HepG2 (cell line): Measurements from ENCODE around the gene TLNRD1. TPM values are rescaled to one million over a fixed set of nuclear protein-coding genes. Genes with fewer than 3 reads are reported as not detected.

Experiments
- ATAC-seq: fragments of 200-7000 bp; cut with Tn5 transposase; 3 replicates; pipeline ENCODE4 v1.9.1; 2020; ENCODE audit warnings: mild to moderate bottlenecking, moderate library complexity
- Bru-seq: library from RNA; stranded (reverse); fragments of 400-500 nt; gene quantifications from one replicate; lab custom pipeline; 2021; lab: Mats Ljungman, UMichigan
- BruChase-seq, 2 experiments: library from RNA; stranded (reverse); fragments of 400-500 nt; gene quantifications; one replicate each; lab custom pipeline; 2021; lab: Mats Ljungman, UMichigan
- BruUV-seq: library from RNA; stranded (reverse); fragments of 400-500 nt; replicated peaks from 2 replicates; lab custom pipeline; 2021; lab: Mats Ljungman, UMichigan
- CTCF ChIA-PET: fragments of 300-600 bp; formaldehyde crosslinking; extraction: SDS; loops from one replicate; lab custom pipeline; 2021; ENCODE audit warnings: low total read pairs, inconsistent platforms, low intra/inter-chr PET ratio; lab: Yijun Ruan, JAX
- POLR2A ChIA-PET: fragments of 350-600 bp; sonication (Branson Sonifier 250); formaldehyde crosslinking; loops from one replicate; lab custom pipeline; 2020; ENCODE audit warnings: antibody characterized with exemption, inconsistent platforms; lab: Yijun Ruan, JAX
- DNase-seq: peaks from one replicate; pipeline ENCODE4 v3.0.0-alpha.2; 2015; ENCODE audit warnings: low spot score
- FAIRE-seq: peaks from 3 replicates; lab custom pipeline; 2011; peaks lifted over from hg19 to GRCh38; lab: Jason Lieb, UNC
- H2AFZ ChIP-seq: one replicate; pipeline ENCODE4 v1.6.1; 2011; ENCODE audit warnings: low read length, inconsistent platforms
- H3K27ac ChIP-seq: fragments of 300-600 bp; 3 replicates; pipeline ENCODE4 v1.8.0; 2011; ENCODE audit warnings: mixed run types, mild to moderate bottlenecking, mixed read lengths, low read length, inconsistent platforms; ENCODE audit not compliant: insufficient read depth; ENCODE audit errors: extremely low read length
- H3K27me3 ChIP-seq, 2 experiments: fragments of 200-600 bp in 1 of 2; 2 replicates in 1 of 2; 3 replicates in 1 of 2; pipeline versions ENCODE4 v1.6.0 to v1.8.0; 2011; ENCODE audit warnings: low read length in 2 of 2, mild to moderate bottlenecking in 2 of 2, moderate library complexity in 2 of 2, inconsistent platforms in 1 of 2; ENCODE audit not compliant: insufficient read depth in 2 of 2, control insufficient read depth in 1 of 2
- H3K36me3 ChIP-seq, 2 experiments: fragments of 200-600 bp in 1 of 2; replicated peaks in 1 of 2; 2 replicates in 1 of 2; 3 replicates in 1 of 2; pipeline versions ENCODE4 v1.5.1 to v1.8.0; 2011; ENCODE audit warnings: low read length in 2 of 2, inconsistent platforms in 1 of 2; ENCODE audit not compliant: insufficient read depth in 2 of 2, control insufficient read depth in 1 of 2
- H3K4me1 ChIP-seq: 2 replicates; pipeline ENCODE4 v1.5.1; 2012; ENCODE audit warnings: low read length, inconsistent platforms; ENCODE audit not compliant: insufficient read depth
- H3K4me2 ChIP-seq: 2 replicates; pipeline ENCODE4 v1.6.0; 2011; ENCODE audit warnings: low read depth, low read length, inconsistent platforms
- H3K4me3 ChIP-seq, 3 experiments: fragments of 200-600 bp in 1 of 3; sonication (generic), shearing (Covaris generic) in 1 of 3; replicated peaks in 1 of 3; 2 replicates each; pipeline ENCODE4 v1.5.1; 2011 to 2016; ENCODE audit warnings: low read length in 3 of 3, inconsistent platforms in 2 of 3, low read depth in 2 of 3, mild to moderate bottlenecking in 2 of 3, control low read depth in 1 of 3, mixed read lengths in 1 of 3; ENCODE audit not compliant: insufficient read depth in 1 of 3
- H3K79me2 ChIP-seq: one replicate; pipeline ENCODE4 v1.6.1; 2011; ENCODE audit warnings: low read length, inconsistent platforms; ENCODE audit not compliant: insufficient read depth
- H3K9ac ChIP-seq: 2 replicates; pipeline ENCODE4 v1.6.0; 2011; ENCODE audit warnings: mild to moderate bottlenecking, low read depth, low read length, inconsistent platforms; ENCODE audit not compliant: insufficient read depth
- H3K9me3 ChIP-seq: 2 replicates; pipeline ENCODE4 v1.5.1; 2012; ENCODE audit warnings: mild to moderate bottlenecking, low read length
- H4K20me1 ChIP-seq: 2 replicates; pipeline ENCODE4 v1.6.0; 2011; ENCODE audit warnings: inconsistent platforms, mild to moderate bottlenecking, low read length, moderate library complexity; ENCODE audit not compliant: insufficient read depth
- ERF ChIP-seq: IDR thresholded peaks from 2 replicates; pipeline ENCODE4 v1.6.1; 2018; ENCODE audit warnings: missing biosample characterization, missing genetic modification reagents
- ESRRA ChIP-seq: sonication (generic); formaldehyde crosslinking; IDR thresholded peaks from 2 replicates; pipeline ENCODE4 v1.5.1; 2020; ENCODE audit warnings: mild to moderate bottlenecking, low read depth, missing genetic modification reagents
- MIER3 ChIP-seq: IDR thresholded peaks from 2 replicates; pipeline ENCODE4 v1.6.1; 2016; ENCODE audit warnings: missing compliant biosample characterization, borderline replicate concordance
- SP4 ChIP-seq: sonication (generic); formaldehyde crosslinking; IDR thresholded peaks from 2 replicates; pipeline ENCODE4 v1.8.1; 2023; ENCODE audit warnings: mild to moderate bottlenecking, missing genetic modification reagents
- ZFYVE20 ChIP-seq: sonication (generic); formaldehyde crosslinking; IDR thresholded peaks from 2 replicates; pipeline ENCODE4 v1.8.0; 2023; ENCODE audit warnings: low read depth, mild to moderate bottlenecking, moderate library complexity, missing genetic modification reagents, borderline replicate concordance
- ZNF263 ChIP-seq: sonication (generic); formaldehyde crosslinking; IDR thresholded peaks from 2 replicates; pipeline ENCODE4 v1.4.0; 2020; ENCODE audit warnings: missing genetic modification reagents
- ZNF549 ChIP-seq: sonication (generic); formaldehyde crosslinking; IDR thresholded peaks from 2 replicates; pipeline ENCODE4 v1.5.0; 2020; ENCODE audit warnings: missing genetic modification reagents
- ZNF615 ChIP-seq: sonication (generic); formaldehyde crosslinking; IDR thresholded peaks from 2 replicates; pipeline ENCODE4 v1.5.0; 2020; ENCODE audit warnings: mild to moderate bottlenecking, missing genetic modification reagents, borderline replicate concordance
- ZNF703 ChIP-seq: sonication (generic); formaldehyde crosslinking; IDR thresholded peaks from 2 replicates; pipeline ENCODE4 v1.5.1; 2020; ENCODE audit warnings: missing genetic modification reagents, mild to moderate bottlenecking, moderate library complexity, borderline replicate concordance
- ZNF790 ChIP-seq: sonication (generic); formaldehyde crosslinking; IDR thresholded peaks from 2 replicates; pipeline ENCODE4 v1.8.0; 2022; ENCODE audit warnings: missing genetic modification reagents, mild to moderate bottlenecking, borderline replicate concordance
- WGBS: methylation state at CpG from one replicate; pipeline ENCODE4 v1.1.6; 2017; ENCODE audit warnings: low lambda C conversion rate; 5-methylcytosine and 5-hydroxymethylcytosine counted together
- in situ Hi-C: cut with HindIII; loops from 2 replicates; pipeline ENCODE4 v1.10.0; 2017; ENCODE audit warnings: low pct_unique_long_range_greater_than_20kb; ENCODE audit not compliant: extremely low pct_ligation_motif_present
- intact Hi-C: fragments of 100-400 bp; cut with micrococcal nuclease; formaldehyde crosslinking; loops from one replicate; pipeline ENCODE4 v1.10.0; 2022; ENCODE audit not compliant: unreplicated experiment
- long read RNA-seq, 2 experiments: library from RNA in 1 of 2; library from polyadenylated mRNA in 1 of 2; stranded (forward) in 1 of 2; unstranded in 1 of 2; transcript quantifications; one replicate each; pipeline ENCODE4 v2.0.0, GENCODE V29; 2019 to 2022
- polyA minus RNA-seq, 3 experiments: library from RNA; depleted of rRNA, polyadenylated mRNA; stranded (reverse); fragments of >200 nt; gene quantifications; 2 replicates each; pipeline ENCODE4 v1.2.3, GENCODE V29; 2011; ENCODE audit warnings: low replicate concordance in 1 of 3
- polyA plus RNA-seq, 8 experiments: library from polyadenylated mRNA; depleted of rRNA in 3 of 8; stranded (reverse) in 7 of 8; unstranded in 1 of 8; fragments of >200 nt; fragmentation: Illumina TruSeq in 4 of 8; extraction: Trizol in 4 of 8; gene quantifications; 2 replicates each; pipeline versions ENCODE4 v1.2.1 to v1.2.3, GENCODE V29; 2011 to 2016; ENCODE audit warnings: low read depth in 4 of 8, missing spikeins in 1 of 8, mixed read lengths in 1 of 8; ENCODE audit not compliant: insufficient read depth in 1 of 8
- total RNA-seq, 5 experiments: library from RNA; depleted of rRNA; stranded (reverse); fragments of >200 nt; fragmentation: Illumina TruSeq; extraction: Trizol; gene quantifications; 2 replicates each; pipeline ENCODE4 v1.2.3, GENCODE V29; 2016; ENCODE audit warnings: low read depth in 1 of 5
- TF ChIP-seq, protein P1 (sequence below): sonication (generic); formaldehyde crosslinking; IDR thresholded peaks from 2 replicates; pipeline ENCODE4 v1.5.0; 2020; ENCODE audit warnings: mild to moderate bottlenecking, missing genetic modification reagents
- TF ChIP-seq, protein P2 (sequence below): sonication (generic); formaldehyde crosslinking; IDR thresholded peaks from 2 replicates; pipeline ENCODE4 v1.9.0; 2021; ENCODE audit warnings: missing genetic modification reagents, borderline replicate concordance

Gene TLNRD1
- 4.6 and 5.3 TPM in 2 replicates for total RNA-seq (2016; rRNA removed; fragmentation: Illumina TruSeq; extraction: Trizol)
- 0.81 and 0.88 TPM in 2 replicates for total RNA-seq (2016; cell fraction: cytosol; rRNA removed; fragmentation: Illumina TruSeq; extraction: Trizol; ENCODE audit: low read depth)
- total RNA-seq (2016; cell fraction: insoluble cytoplasmic fraction; rRNA removed; fragmentation: Illumina TruSeq; extraction: Trizol), result 3.8 and 5.0 TPM in 2 replicates
- total RNA-seq (2016; cell fraction: membrane; rRNA removed; fragmentation: Illumina TruSeq; extraction: Trizol), result 2.9 and 3.4 TPM in 2 replicates
- total RNA-seq (2016; cell fraction: nucleus; rRNA removed; fragmentation: Illumina TruSeq; extraction: Trizol), result 4.2 and 4.3 TPM in 2 replicates
- polyA plus RNA-seq (2011; rRNA removed), result 3.4 and 4.7 TPM in 2 replicates
- 3.7 and 6.6 TPM in 2 replicates for polyA plus RNA-seq (2011; cell fraction: cytosol; rRNA removed)
- 4.0 and 4.6 TPM in 2 replicates for polyA plus RNA-seq (2011; cell fraction: nucleus; rRNA removed)
- 3.5 and 4.5 TPM in 2 replicates for polyA plus RNA-seq (2012)
- polyA plus RNA-seq (2016; cell fraction: cytosol; fragmentation: Illumina TruSeq; extraction: Trizol; ENCODE audit: low read depth), result 0.63 and 0.80 TPM in 2 replicates
- 6.0 and 6.7 TPM in 2 replicates for polyA plus RNA-seq (2016; cell fraction: insoluble cytoplasmic fraction; fragmentation: Illumina TruSeq; extraction: Trizol; ENCODE audit: low read depth)
- polyA plus RNA-seq (2016; cell fraction: membrane; fragmentation: Illumina TruSeq; extraction: Trizol; ENCODE audit: low read depth), result 3.0 and 3.5 TPM in 2 replicates
- 5.2 and 5.5 TPM in 2 replicates for polyA plus RNA-seq (2016; cell fraction: nucleus; fragmentation: Illumina TruSeq; extraction: Trizol; ENCODE audit: insufficient read depth, low read depth)
- 8.0 and 12.3 TPM in 2 replicates for polyA minus RNA-seq (2011; rRNA and poly(A)+ RNA removed; ENCODE audit: low replicate concordance)
- 6.8 and 6.9 TPM in 2 replicates for polyA minus RNA-seq (2011; cell fraction: cytosol; rRNA and poly(A)+ RNA removed)
- 6.1 and 7.1 TPM in 2 replicates for polyA minus RNA-seq (2011; cell fraction: nucleus; rRNA and poly(A)+ RNA removed)
- percentile 72 among the genes with signal in this experiment for Bru-seq, nascent RNA
- percentile 89 among the genes with signal in this experiment for BruChase-seq, experiment 1, labeled RNA remaining after a 6-hour chase
- percentile 87 among the genes with signal in this experiment for BruChase-seq, experiment 2, labeled RNA remaining after a 2-hour chase
- long read RNA-seq, experiment 1, full-length matches to known transcripts, result 7 of 7 reads
- long read RNA-seq, experiment 1, partial matches to known transcripts, result 0 of 7 reads
- long read RNA-seq, experiment 1, other reads (novel, unspliced or antisense), result 0 of 7 reads
- long read RNA-seq, experiment 2, full-length matches to known transcripts, result 69 of 69 reads
- long read RNA-seq, experiment 2, partial matches to known transcripts, result 0 of 69 reads
- long read RNA-seq, experiment 2, other reads (novel, unspliced or antisense), result 0 of 69 reads

DNA sequence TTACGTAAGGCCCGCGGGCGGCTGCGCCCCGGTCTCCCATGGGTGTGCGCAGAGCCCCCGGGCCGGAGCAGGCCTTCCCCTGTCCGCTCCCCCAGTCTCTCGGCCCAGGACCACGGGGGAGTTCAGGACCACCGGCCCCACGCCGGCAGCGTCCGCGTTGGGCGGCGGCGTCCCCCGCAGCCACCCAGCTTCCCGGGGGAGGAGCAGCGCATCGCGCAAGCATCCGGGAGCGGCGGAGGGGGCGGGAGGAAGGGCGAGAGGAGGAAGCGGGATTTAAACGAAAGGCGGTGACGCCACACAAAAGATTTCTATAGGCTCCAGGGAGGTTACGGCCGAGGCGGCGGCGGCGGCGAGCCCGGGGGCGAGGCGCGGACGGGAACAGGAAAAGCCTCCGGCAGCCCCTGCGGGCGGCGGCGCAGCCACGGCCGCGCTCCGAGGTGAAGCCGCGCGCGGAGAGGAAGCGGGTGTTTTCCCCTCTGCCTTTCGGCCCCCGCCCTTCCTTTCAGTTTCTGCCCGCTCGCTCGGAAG, at the start of gene TLNRD1:
TSS of gene TLNRD1 (plus strand) at position 300 of the 528 bp plus-strand sequence. CDS start 1,349 bp downstream, outside the sequence.
- DNase-seq (peak; percentile 83), ATAC-seq (peak; percentile 88), FAIRE-seq (no peak)
- Histone ChIP-seq H3K4me1 (peaks cover 40% of the 10 kb centered on the region), H3K36me3 (no peaks in the 10 kb centered on the region; a peak in 1 of 5 replicates), H3K27ac (peak within 1 kb of the TSS; percentile 84), H3K4me2 (peak within 1 kb of the TSS; percentile 89), H3K9ac (peak within 1 kb of the TSS; percentile 86), H3K79me2 (no peaks in the 10 kb centered on the region), H3K9me3 (no peaks in the 10 kb centered on the region), H3K4me3 (peak within 1 kb of the TSS; percentile 76 to 92 (median 88)), H3K27me3 (no peaks in the 10 kb centered on the region), H2AFZ (no peak within 1 kb of the TSS), H4K20me1 (no peaks in the 10 kb centered on the region; the same call in 1 of the 2 replicates)
- in situ Hi-C loops (no loop called here), intact Hi-C loops (no loop called here)
- ChIA-PET CTCF (no interaction called here), POLR2A (interaction anchor here (0.7 to 1.7 kb wide), 4 partner anchors 10 to 161 kb away, joined by 3 to 10 read pairs (median 5); no protein-coding TSS in a partner anchor)
- 0% methylated on average over 1 of the region's 66 CpGs for whole genome bisulfite sequencing
- no TSS peak for BruUV-seq
- TF ChIP-seq, protein P1, sequence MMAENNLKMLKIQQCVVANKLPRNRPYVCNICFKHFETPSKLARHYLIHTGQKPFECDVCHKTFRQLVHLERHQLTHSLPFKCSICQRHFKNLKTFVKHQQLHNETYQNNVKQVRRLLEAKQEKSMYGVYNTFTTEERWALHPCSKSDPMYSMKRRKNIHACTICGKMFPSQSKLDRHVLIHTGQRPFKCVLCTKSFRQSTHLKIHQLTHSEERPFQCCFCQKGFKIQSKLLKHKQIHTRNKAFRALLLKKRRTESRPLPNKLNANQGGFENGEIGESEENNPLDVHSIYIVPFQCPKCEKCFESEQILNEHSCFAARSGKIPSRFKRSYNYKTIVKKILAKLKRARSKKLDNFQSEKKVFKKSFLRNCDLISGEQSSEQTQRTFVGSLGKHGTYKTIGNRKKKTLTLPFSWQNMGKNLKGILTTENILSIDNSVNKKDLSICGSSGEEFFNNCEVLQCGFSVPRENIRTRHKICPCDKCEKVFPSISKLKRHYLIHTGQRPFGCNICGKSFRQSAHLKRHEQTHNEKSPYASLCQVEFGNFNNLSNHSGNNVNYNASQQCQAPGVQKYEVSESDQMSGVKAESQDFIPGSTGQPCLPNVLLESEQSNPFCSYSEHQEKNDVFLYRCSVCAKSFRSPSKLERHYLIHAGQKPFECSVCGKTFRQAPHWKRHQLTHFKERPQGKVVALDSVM (CRISPR knock-in tag), result no peak
- TF ChIP-seq ZNF263 (CRISPR knock-in tag) (no peak; the same call in 1 of the 2 replicates), ZFYVE20 (CRISPR knock-in tag) (no peak), SP4 (CRISPR knock-in tag) (peak; percentile 35; the same call in 1 of the 2 replicates), ZNF703 (CRISPR knock-in tag) (no peak), ESRRA (CRISPR knock-in tag) (no peak), ZNF790 (no peak), ZNF615 (CRISPR knock-in tag) (no peak), ZNF549 (CRISPR knock-in tag) (no peak), MIER3 (no peak), ERF (CRISPR knock-in tag) (0 out of 2 replicates have a peak, but pooled peaks have one; percentile 37)
- TF ChIP-seq, protein P2, sequence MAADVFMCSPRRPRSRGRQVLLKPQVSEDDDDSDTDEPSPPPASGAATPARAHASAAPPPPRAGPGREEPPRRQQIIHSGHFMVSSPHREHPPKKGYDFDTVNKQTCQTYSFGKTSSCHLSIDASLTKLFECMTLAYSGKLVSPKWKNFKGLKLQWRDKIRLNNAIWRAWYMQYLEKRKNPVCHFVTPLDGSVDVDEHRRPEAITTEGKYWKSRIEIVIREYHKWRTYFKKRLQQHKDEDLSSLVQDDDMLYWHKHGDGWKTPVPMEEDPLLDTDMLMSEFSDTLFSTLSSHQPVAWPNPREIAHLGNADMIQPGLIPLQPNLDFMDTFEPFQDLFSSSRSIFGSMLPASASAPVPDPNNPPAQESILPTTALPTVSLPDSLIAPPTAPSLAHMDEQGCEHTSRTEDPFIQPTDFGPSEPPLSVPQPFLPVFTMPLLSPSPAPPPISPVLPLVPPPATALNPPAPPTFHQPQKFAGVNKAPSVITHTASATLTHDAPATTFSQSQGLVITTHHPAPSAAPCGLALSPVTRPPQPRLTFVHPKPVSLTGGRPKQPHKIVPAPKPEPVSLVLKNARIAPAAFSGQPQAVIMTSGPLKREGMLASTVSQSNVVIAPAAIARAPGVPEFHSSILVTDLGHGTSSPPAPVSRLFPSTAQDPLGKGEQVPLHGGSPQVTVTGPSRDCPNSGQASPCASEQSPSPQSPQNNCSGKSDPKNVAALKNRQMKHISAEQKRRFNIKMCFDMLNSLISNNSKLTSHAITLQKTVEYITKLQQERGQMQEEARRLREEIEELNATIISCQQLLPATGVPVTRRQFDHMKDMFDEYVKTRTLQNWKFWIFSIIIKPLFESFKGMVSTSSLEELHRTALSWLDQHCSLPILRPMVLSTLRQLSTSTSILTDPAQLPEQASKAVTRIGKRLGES, result no peak
